Hematopoietic multipotent progenitor cell treated with erythropoietin and hydrocortisone succinate and interleukin-3 and kit ligand, for 6 days (in vitro differentiated cells): ENCODE measurements around the gene UXS1.

Experiments
- DNase-seq: peaks from one replicate; pipeline ENCODE4 v3.0.0-alpha.2; 2015

The UXS1 gene

DNA sequence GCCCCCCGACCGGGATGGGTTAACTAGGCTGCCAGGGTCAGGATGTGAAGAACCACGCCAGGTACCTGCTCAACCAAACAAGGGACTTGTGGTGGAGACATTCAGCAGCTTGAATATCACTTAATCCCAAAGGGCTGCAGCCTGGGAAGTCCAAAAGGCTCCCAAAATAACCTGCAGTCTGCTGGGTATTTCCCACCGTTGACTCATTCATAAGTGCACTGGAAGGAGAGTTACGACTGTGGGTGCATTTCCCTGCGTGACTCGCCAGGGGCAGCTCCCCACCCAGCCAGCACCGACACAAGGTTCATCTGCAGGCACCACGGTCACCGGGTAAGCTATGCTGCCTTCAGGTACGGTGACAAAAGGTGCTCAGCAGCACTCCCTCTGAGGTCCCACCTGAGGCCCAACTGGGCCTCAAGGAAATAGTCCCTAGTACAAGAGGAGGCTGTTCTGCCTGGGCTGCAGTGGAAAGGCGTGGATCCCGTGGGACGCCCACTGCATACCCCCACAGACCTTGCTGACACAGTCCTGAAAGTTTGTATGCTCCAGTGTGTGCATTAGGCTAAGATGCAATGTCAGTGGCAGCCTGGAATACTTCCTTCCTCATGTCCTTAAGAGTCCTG, 86.5 kb downstream of the UXS1 start:
- no peak for DNase-seq

DNA sequence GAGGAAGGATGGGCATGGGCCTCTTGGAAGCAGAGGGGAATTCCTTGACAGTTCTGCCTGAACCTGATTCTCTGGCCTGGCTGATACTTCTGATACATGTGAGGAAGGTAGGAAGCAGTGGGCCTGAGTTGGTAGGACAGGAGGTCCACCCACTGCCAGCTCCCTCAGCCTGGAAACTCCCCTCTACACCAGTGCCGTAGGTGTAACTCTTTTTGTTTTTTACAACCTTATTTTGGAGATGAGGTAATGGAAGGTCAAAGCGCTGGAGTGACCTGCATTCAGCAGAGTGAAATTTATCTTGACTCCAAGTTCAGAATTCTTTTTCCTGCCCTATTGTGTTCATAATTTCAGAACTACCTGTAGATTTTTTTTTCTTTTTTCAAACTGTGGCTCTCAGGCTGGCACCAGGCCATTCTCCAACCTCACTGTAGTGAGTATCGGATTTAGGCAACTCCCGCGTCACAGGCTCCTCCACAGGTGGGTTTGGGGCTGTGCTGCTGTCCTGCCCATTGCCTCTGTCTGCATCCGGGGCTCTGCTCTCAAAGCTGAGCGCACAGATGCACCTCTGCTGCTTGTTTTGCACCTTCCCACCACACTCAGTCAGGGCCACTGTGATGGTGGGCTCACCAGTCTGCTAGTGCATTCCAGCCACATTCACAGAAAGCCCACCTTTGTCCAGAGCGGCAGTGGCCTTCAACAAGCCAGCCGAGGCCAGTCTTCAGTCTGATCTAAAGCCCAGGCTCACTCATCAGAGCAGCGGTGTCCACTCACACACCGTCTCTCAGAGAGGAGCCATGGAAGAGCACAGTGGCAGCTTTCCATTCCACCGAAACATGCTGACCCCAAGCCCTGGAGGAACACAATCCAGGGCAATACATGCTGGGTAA, 87.2 kb downstream of the UXS1 start:
- DNase-seq = no peak

- DNase-seq = no peak
Observed at GRCh38 chr2:106105151-106105922, 88.8 kb downstream of the UXS1 start.

DNA sequence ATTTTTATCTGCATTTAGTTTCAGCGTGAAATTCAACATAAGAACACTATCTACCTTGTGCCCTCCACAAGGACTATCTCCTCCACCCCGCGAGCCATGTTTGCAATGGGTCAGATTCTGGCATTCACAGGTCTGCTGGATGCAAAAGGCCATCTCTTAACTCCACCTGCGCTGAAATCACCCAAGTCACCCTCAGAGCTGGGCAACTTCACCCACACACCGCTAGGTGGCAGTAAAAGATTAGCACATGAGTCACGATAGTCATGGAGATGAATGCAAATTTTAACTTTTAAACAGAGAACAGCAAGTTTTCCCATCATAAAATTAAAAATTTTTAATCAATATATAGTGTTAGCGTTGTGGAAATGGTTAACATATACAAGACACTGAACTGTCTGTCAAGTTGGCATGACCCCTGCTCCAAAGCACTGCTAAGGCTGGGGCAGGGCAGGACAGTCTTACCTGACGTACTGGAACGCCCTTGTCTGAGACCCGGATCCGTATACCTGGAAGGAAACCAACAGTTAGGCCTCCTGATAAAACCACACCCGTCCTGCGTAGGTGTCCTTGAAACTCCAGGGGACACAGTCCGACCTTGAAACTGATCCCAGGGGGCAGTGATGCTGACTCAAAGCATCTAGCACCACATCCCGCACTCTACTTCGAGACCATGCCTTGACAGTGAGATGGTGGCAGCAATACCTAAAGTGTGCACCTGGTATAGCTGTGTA, 89.6 kb downstream of the UXS1 start:
- peak; percentile 85 for DNase-seq

DNA sequence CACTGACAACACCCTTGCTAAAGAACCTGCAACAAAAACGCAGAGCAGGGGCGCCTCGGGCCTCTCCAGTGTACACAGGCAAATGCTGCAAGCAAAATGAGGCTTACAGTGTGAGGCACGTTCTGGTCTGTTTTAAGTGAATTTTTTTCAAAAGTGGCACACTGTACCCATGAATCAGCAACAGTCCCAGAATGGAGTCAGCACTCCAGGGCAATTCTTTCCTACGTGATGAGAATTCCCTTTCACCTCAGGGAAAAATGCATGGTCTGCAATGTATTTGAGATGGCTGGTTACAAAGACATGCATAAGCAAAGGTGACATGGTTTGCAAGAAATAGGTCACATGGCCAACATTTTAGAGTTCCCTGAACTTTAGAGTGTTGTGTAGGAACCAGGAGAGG, 94.4 kb downstream of the UXS1 start:
- DNase-seq = no peak

GRCh38 chr2:106098664-106099063, 95.4 kb downstream of the UXS1 start:
- no peak for DNase-seq

DNA sequence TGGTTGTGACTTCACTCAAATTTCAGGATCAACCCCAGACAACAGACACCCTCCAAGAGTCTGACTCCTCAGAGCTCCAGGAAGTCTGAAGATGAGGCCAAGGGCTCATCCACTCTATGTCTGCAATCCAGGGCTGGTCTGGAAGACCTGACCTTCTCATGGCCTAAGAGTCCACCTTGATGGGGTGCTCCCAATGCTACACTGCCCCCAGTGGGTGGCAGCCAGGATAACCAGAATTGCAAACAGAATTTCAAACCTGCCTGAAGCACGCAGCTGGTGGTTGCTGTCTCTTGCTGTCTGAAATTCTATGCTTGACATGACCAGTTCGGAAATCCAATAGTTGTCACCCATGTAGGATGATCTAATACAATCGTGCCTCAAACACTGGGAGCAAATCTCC, 96.0 kb downstream of the UXS1 start:
- DNase-seq = peak; percentile 45

- no peak for DNase-seq
Observed at GRCh38 chr2:106097038-106098000, 96.8 kb downstream of the UXS1 start.

GRCh38 chr2:106096299-106097037, 97.6 kb downstream of the UXS1 start:
- DNase-seq = no peak

DNA sequence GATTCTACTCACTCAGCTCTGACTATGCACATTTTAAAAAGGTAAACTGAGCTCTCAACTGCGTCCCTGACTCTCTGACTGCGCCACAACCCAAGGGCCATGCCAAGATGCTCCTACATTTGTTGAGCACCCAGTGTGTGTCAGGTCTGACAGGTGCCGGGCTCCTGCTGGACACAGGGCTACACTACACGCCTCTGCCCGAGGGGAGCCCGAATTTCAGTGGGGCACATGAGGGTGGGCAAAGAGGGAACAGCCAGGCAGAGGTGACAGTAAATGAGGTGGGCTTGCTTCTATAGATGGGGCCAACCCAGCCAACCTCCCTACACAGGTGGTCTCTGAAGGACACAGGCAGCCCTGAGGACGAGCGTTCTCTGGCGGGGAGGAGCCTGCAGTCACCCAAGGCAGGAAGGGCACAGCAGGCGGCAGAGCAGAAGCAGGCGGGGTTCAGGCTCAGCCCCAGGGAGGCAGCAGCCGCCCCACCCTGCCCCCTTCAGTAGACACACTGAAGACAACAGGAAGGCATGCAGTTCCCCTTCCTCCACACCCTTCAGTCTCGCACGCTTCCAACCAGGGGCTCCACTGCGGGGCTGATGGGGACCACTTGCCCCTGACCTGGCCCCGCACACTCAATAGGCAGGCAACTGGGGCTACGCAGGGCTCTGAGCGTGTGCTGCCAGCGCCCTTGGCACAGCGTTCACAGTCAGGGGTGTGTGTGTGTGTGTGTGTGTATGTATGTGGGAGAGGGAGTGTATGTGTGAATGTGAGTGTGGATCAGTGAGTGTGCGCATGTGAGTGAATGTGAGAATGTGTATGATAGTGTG, 98.4 kb downstream of the UXS1 start:
- peak; percentile 80 for DNase-seq

DNA sequence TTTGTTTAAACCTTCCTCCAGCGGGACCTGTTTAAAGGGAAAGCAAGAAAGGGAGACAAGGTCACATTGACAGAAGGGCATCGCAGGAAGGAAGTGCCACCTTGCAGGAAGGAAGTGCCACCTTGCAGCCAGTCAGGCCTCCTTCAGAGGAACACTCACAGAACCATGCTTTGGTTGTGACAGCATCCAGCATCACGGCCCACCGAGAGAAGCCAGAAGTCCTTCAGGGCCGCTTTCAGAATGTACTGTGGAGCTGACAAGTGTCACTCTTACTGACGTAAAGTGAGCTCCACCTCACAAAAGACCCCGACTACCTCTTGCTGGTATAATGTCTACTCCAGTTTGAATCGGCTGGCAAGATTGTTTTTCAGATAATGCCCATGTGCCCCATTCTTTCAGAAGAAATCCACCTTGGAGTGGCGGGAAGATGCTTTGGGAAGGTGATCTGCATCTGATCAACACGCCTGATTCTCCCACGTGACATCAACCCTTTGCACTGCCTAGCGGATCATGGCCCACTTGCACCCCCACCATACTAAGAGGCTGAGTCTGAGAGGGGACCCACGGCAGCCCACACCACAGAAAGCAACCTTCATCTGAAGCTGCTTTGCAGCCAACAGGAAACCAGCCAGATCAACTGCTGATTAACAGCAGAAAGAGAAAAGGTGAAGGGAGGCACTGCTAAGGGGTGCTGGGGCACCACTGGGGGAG, 99.8 kb downstream of the UXS1 start:
- no peak for DNase-seq

DNA sequence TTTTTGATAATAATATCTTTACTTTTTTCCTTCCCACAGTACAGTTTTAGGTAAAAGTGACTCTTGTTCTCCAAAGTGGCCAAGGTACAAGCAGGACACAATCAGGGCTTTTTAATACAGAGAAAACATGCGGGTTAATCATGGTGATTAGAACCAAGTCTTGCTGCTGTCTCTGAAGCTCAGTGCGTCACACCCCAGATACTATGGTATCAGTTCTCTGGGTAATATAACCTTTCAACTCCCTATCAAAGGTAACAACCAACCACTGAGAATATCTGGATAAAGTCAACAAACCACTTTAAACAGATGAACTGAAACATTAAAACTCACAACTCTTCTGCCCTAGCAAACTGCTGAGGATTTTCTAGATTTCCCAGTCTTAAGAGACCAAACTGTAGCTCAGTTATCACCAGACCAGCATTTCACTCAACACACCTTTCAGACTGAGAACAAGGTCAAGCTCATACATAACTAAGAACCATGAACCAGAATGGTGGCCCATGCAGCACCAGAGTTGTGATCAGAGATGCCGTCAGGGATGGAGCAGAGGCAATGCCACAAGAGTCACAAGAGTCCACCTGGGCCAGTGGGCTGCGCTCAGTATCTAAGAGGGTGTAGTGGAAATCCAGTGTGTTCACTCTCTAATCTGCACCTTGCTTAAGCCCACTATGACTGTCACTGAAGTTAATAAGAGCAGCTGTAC, 103.0 kb downstream of the UXS1 start:
- DNase-seq = no peak

DNA sequence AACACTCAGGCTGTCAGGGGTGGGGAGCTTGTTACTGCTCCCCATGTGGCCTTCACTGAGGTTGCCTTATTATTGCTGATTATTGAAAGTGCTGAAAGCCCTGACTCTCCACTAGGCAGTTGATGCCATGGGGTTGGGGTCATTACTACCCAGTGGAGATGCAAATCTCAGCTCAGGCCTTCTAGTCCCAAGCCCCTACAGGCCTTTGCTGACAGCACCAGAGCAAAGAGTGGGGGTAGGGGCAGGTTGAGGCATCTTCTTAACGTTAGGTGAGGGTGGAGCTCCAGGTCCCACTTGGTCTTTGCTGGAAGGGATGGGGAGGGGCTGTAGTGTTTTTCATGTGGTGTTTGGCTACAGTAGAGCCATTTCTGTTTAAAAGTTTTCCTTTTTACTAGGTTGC, 104.5 kb downstream of the UXS1 start:
- DNase-seq = no peak

- DNase-seq = peak; percentile 66
Observed at GRCh38 chr2:106085181-106085940, 108.7 kb downstream of the UXS1 start.

- DNase-seq = no peak
Observed at GRCh38 chr2:106080959-106081358, 113.1 kb downstream of the UXS1 start.

DNA sequence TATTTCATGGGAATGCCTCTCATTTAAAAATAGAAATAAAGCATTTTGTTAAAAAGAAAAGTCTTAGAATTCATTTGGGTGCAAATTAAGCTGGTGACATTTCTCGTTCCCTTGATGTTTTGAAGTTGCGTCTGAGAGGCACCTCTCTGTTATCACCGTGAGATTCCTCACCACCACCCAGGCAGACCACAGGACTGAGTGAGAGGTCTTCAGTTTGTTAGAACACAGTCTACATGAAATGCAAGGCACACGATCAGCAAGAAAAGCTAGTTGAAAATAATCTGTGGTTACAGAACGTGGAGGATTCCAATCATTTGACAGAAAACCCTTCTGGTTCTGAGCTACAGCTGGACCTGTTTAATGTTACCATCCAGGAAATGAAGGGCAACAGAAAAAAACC, 116.0 kb downstream of the UXS1 start:
- no peak for DNase-seq

- DNase-seq = peak; percentile 65
Observed at GRCh38 chr2:106076941-106077340, 117.2 kb downstream of the UXS1 start.

DNA sequence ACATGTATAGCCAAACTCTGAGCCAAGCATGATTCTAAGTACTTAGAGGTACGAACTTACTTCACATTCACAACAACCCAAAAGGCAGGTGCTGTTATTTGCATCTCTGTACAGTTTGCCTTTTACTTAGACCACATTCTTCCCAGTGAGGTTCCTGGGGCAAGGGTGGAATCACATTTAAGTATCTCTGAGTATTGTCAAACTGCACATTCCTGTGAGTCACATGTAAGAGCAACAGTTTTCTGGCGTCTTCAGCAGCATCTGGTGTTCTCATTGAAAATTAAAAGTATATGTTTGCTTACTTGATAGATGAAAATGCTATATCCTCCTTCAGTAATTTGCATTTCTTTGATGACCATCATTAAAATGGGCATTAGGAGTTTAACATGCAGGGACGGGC, 119.1 kb downstream of the UXS1 start:
- DNase-seq = no peak
